HuH-7 (cell line): Measurements from ENCODE around the gene ALAD.
"Not testable (repeated sequence)": the region's sequence is repeated elsewhere in the genome, so short reads cannot be mapped to it uniquely, and the experiment has no call there.

Experiments used
- DNase-seq: peaks from one replicate; pipeline ENCODE4 v3.0.0; 2011; ENCODE audit warnings: low spot score

The ALAD gene

GRCh38 chr9:113401027-113401792 is at the start of gene ALAD:
Gene ALAD, minus strand, starts transcription at chr9:113401284. Its CDS starts 7,725 bp downstream, at chr9:113393559.
- DNase-seq: peak; percentile 96

GRCh38 chr9:113449376-113449775 is 48.3 kb upstream of the ALAD start:
- no peak for DNase-seq

DNA sequence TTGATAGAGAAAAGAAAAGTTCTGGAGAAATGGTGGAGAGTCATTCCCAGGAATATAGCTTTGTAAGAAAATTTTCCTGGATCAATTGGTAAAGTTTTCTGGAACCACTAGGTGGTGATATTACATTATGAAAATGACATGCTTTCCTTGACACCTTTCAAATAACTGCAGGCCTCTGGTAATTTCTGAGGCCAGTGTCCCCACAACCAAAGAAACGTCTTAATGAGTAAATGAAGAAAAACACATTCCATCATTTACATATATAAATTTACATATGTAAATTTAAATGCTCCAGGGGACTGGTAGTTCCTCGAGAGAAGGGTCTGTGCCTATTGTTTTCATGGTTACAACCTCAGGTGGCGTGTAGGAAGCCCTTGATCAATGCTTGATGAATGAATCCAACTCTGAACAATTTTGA is 45.2 kb upstream of the ALAD start:
- peak; percentile 69 for DNase-seq

DNA sequence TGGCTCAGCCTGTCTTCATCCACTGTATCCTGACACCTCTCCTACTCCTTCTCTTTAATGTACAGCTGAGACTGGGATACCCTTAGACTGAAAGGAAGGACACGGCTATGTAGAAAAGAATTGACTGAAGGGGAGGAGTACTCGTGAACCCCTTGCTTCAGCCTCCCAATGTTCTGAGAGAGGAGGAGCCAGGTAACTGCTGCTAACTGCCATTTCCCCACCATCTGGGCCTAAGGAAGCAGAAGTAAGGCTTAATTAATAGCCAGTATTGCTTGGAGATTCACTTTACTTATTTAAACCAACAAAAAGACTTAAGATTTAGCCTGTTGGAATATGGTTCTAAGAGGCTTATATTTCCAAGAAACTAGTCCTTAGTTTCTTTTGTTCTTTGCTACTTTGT is 43.7 kb upstream of the ALAD start:
- no peak for DNase-seq

DNA sequence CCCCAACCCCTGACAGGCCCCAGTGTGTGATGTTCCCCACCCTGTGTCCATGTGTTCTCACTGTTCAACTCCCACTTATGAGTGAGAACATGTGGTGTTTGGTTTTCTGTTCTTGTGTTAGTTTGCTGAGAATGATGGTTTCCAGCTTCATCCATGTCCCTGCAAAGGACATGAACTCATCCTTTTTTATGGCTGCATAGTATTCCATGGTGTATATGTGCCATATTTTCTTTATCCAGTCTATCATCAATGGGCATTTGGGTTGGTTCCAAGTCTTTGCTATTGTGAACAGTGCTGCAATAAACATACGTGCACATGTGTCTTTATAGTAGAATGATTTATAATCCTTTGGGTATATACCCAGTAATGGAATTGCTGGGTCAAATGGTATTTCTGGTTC is 36.6 kb upstream of the ALAD start:
- DNase-seq: not testable (repeated sequence)

GRCh38 chr9:113436728-113437515 is 35.8 kb upstream of the ALAD start:
- DNase-seq: no peak

DNA sequence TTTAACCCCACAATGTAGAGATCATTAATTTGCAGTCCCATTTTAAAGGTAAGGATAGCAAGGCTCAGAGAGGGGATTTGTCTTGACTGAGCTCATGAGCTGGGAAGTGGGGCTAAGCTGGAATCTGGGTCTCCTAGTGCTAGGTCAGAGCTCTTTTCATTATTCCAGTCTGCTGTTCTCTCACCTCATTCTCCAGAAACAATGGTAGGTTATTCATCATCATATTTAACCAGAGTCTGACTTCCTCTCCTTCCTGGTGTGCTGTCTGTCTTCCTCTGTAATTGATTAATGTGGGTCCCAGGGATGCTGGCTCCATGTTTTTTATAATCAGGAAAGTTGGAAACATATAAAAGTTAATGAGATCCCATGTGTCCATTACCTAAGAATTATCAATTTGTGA is 30.1 kb upstream of the ALAD start:
- no peak for DNase-seq

DNA sequence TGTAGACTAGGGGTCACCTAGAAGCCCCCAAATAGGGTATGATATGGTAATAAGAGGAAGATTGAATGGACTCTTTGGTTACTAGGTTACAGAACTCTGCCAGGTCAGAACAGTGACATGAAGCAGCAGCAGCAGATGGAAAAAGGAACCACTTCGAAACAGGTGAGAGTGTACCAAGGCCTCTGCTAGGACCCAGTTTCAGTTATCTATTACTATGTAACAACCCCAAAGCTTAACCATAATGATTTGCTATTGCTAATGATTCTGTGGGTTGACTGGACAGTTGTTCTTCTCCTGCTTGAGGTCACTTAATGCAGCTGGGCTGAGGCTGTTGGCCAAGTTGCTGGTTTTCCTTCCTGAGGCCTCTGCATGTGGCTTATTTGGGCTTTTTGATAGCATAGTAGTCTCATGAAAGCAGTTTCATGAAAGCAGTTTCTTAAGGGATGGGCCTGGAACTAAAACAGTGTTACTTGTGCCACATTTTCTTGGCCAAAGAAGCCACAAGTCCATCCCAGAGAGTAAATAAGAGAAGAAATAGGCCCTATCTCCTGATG is 27.1 kb upstream of the ALAD start:
- no peak for DNase-seq

DNA sequence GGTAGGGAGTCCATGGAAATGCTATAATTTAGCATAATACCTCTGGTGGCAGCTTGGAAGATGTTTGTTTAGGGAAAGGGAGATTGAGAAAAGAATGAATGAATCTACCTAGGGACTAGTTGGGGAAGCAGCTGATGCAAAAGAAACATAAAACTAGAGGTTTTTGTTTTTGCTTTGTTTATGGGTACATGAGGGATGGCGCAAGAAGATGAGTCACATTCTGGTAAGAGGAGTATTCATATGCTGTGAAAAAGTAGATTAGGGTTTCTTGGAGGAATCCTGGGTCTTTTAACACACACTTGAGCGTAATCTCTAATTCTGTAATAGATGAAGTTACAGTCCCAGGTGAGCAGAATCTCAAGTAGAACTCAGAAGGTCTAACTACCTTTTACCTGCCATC is 26.5 kb upstream of the ALAD start:
- no peak for DNase-seq

- DNase-seq: no peak
Observed at GRCh38 chr9:113426701-113427100, 25.6 kb upstream of the ALAD start.

- DNase-seq: no peak
Observed at GRCh38 chr9:113425072-113425471, 24.0 kb upstream of the ALAD start.

GRCh38 chr9:113421726-113422125 is 20.6 kb upstream of the ALAD start:
- no peak for DNase-seq

DNA sequence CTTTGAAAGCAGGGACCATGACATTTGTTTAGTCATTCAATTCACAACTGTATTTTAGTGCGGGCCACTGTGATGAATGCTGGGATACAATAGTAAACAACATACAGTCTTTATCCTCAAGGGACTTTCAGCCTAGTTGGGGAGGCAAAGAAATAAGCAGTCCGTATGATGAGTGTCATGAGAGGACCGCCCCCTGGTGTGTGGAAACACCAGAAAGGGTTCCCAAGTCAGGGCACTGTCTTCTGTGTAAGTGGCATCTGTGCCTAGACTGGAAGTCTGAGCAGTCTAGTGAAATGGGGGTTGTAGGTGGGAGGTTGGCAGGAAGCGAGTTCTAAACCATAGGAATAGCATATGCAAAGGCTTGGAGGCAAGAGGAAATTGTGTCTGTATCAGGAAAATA is 16.3 kb upstream of the ALAD start:
- DNase-seq: no peak

DNA sequence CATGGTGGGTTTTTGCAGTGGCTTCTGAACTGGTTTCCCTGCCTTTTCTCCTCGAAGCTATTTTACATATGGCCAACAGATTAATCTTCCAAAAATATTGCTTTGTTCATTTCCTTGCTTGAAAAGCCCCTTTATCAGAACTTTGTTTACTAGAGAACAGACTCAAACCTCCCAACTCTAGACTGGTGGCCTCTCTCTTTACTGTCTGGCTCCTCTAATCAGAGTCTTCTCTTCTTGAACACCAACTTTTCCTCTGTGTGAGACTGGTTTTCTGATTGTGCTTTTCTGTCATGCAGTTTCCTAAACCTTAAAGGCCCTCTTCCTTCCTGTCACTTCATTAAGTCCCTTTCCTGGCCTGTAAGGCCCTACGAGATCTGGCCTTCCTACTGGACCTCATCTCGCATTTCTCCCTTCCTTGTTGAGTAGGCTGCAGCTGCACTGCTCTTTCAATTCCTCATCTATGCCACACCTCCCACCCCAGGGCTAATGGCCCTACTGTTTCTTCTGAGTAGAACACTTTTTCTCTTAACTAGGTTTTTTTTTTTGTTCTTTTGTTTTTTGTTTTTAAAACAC is 15.2 kb upstream of the ALAD start:
- DNase-seq: no peak

GRCh38 chr9:113410207-113410864 is 9.3 kb upstream of the ALAD start, which contains the start of the genes C9orf43 and POLE3:
Gene C9orf43, plus strand, starts transcription at chr9:113410747. Its CDS starts 2,747 bp downstream, at chr9:113413494.
Gene POLE3, minus strand, starts transcription at chr9:113410675. Its CDS starts 382 bp downstream, at chr9:113410293.
- DNase-seq: peak; percentile 87

GRCh38 chr9:113409883-113410206 is 8.8 kb upstream of the ALAD start:
- no peak for DNase-seq

DNA sequence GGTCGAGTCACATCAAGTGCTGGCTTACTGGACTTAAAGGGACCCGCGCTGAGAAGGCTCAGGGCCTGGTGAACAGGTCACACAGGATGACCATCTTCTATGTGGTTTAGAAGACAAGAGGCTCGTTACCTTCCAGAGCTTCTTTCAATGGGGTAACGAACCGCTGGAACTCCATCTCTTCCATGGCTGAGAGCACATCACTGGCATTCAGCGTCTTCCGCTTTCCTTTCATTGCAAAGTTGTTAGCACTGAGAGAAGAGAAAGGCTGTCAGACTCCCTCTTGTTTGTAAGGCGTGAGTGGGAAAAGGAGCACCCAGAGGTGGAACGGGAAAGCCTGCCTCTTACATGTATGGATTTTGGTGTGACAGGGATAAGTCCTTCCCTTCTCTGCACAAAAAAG is 8.4 kb upstream of the ALAD start:
- DNase-seq: no peak

DNA sequence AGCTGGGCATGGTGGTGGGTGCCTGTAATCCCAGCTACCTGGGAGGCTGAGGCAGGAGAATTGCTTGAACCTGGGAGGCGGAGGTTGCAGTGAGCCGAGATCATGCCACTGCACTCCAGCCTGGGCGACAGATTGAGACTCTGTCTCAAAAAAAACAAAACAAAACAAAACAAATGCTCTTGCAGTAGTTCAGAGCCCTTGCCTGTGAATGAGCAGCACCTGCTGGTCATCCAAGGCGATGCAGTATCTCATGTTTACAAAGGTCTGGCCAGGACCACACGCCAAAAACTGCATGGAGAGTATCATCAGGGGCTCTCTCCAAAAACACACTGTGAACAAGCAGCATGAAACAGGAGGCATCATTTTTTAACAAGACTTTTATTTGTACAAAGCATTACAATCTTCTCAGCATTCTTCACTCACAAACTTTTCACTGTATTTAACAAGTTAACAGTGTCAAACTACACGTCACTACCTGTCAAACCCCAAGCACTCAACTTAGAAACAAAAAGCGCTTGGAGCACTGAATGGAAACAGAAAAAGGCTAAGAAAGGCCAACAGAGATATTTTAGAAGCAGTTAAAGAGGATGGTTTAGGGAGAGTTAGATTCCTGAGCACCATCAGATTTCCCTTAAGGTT is 5.9 kb upstream of the ALAD start:
- DNase-seq: peak; percentile 60

DNA sequence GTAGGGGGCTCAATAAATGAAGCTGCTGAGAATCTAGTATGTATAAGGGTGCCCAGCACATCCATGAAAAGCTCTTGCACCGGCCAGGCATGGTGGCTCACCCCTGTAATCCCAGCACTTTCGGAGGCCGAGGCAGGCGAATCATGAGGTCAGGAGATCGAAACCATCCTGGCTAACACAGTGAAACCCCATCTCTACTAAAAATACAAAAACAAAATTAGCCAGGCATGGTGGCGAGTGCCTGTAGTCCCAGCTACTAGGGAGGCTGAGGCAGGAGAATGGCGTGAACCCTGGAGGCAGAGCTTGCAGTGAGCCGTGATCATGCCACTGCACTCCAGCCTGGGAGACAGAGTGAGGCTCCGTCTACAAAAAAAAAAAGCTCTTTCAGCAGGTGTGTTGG is 5.3 kb upstream of the ALAD start:
- DNase-seq: not testable (repeated sequence)

DNA sequence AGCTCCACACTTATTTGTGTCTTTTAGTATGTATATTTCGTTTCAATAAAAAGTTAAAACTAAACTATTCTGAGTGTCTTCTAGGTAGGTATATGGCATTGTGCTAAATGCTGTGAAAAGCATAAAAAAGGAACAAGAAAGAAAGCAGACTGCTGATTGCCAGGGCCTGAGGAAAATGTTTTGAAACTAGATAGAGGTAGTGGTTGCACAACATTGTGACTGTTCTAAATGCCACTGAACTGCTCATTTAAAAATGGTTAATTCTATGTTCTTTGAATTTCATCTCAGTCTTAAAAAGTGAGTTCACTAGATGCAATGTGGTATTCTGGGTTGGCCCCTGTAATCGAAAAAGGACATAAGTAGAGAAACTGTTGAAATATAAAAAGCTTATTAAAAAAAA is 2.6 kb upstream of the ALAD start:
- DNase-seq: no peak

DNA sequence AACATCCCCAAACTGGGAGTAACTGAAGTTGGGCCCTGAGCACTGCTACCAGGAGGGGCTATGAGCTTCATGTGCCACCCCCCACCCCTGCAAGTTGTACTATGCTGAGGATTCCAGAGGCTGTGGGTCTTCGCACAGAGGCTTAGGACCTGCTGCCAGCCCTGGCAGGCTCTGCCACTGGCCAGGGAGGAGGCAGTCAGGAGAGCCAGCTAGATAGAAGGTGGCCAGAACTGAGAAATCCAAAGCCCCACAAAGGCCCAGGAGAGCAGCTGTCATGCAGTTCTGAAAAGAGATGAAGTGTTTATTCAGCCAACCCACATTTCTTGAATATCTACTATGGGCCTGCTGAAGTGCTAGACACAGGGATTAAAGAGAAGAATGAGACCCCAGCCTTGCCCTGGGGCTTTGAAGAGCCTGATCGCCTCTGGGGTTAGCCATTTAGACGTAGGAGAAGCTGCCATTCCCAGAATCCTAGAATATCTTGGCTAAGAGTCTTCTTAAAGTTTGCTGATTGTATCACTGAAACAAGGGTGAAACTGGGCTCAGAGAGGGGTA is 1.4 kb downstream of the ALAD start:
- no peak for DNase-seq
